DND-41 (cell line): ENCODE results near the gene C1QL2.

Experiments used
- CTCF ChIP-seq: IDR thresholded peaks from 2 replicates; pipeline ENCODE4 v1.5.1; 2012; ENCODE audit warnings: borderline replicate concordance, low read length, moderate library complexity, mild to moderate bottlenecking; ENCODE audit not compliant: poor library complexity, severe bottlenecking; ENCODE audit errors: extremely low read depth
- EZH2 ChIP-seq: IDR thresholded peaks from 3 replicates; pipeline ENCODE4 v1.6.1; 2012; ENCODE audit warnings: borderline replicate concordance, low read depth, mild to moderate bottlenecking, moderate library complexity, low read length, inconsistent platforms; ENCODE audit not compliant: severe bottlenecking

GRCh38 chr2:119174216-119174992, 15.9 kb upstream of the C1QL2 start:
- TF ChIP-seq CTCF (peak; percentile 85), EZH2 (no peak)
